ENCODE data around the gene NAA11.

NAA11 gene

DNA sequence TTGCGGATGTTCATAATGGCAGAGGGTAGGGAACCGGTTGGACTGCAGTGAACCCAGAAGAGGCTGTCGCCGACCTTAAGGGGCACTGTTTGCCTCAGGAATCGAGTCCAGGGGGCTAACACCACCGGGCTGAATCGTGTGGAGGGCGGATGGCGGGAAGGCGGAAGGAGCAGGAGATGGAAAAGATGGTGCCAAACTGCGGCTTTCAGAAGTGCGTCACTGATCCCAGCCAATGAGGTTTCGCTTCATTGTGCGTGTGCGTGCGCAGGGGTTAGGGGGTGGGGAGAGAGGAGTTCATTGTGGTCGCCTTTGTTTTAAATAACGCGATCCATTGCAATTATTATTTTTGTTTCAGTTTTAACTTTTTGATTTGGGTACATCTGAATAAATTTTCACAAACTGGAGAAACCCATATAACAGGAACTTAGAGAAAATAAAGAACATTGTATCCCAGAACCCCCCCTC lies at the start of gene NAA11:
Gene NAA11, minus strand, starts transcription at position 198 of the 465 bp plus-strand sequence. Its CDS starts 184 bp downstream, at position 14.
- DNase-seq (ENCODE audit: low read depth): no peak

DNA sequence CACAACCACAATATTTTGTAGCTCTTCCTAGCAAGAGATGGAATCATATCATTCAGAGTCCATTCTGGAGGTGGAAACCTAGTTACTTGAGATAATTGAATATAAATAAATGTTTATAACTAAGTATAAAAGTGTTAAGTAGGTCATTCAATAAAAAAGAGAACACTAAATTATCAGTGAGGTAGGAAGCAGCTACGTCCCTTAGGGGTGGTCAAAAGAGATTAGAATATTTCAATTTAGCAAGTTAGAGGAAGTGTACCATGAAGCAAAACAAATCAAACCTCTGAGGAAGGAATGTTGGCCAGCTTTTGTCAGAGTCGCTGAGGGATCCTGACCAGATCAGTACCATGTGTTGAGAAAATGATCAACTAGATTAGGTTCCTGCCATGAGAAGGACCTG lies 44.2 kb upstream of the NAA11 start:
- DNase-seq (ENCODE audit: low read depth): no peak

DNA sequence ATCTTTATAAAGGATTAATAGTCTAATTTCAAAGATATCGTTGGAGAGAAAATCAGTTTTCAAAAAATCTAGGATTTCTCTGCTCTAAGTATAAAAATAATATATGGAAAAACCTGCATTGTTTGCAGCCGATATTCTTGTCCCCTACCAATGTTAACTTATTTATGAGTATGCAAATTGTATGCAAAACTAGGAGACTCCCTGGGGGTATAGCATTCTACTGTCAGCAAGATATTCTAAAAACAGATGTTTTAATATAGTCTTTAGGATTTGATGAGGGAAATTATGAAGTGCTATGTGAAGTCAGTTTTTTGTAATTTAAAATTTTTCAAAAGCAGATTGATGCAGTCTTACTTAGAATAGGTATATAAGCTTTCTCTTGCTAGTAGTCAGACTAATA lies 41.2 kb upstream of the NAA11 start:
- DNase-seq (ENCODE audit: low read depth): no peak

DNA sequence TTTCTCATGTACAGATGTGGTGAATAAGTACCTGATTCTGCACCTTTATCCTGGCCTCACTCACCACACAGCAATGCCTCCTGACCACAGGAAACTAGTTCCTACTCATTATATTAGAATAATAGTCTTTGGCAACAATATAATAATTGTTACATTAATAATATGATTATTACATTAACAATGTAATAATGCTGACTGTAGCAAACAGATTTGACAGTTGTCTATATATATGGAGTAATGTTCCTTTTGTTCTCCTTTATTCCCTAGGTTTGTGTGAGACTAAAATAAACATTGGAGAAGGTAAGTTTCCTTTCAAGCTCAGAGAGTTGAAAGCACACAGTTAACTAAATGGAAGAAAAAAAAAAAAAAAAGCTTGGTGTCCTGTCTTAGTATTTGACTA lies 40.6 kb upstream of the NAA11 start:
- no peak for DNase-seq (ENCODE audit: low read depth)

DNA sequence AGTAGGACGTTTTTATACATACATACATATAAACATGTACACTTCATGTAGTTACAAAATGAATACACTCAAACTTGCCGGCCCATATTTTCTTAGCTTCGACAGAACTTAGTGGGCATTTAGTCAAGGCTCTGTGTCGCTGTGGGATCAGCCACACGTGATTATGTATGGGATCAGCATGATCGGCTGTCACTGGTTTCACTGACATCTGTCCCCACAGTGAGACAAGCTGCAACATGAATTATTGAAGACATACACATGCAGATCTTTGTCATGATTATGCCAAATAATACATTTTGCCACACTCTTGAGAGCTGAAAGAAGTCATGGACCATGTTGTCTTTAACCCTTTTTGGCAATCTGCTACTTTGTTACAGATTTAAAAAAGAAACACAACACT lies 38.2 kb upstream of the NAA11 start:
- no peak for DNase-seq (ENCODE audit: low read depth)

DNA sequence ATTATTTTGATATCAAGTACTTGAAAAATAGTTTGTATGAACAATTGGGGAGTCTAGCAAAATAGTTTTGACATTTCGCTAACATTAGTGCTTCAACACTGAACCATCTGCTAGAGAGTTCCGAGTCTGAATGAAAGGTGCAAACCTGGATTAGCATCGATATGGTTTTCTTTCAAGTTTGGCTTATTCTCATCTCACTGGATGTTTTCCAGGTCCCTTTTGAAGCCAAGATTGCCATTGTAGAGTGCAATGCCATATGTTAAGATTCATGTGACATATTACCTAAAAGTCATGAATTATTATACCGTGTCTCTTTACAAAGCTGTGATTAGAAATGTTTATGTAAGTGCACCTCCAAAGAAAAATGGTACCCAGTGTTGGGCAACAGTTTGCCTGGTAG lies 36.8 kb upstream of the NAA11 start:
- DNase-seq (ENCODE audit: low read depth): no peak

DNA sequence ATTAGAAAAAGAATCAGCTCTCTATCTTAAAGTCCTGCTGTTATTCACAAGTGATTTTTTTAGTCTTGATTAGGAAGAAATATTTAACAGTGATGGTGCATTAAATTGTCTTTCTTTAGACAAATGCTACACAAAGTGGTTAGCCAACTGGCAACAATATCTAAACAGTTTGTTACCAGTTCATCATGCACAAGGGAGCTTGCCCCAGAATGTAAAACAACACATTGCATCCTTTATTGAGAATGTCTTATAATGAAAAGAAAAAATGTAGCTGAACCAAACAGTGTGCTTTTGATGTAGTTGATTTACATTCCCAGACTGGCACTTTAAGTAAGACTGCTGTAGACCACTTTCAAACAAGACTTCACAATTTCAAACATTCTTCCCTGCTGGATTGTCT lies 34.1 kb upstream of the NAA11 start:
- no peak for DNase-seq (ENCODE audit: low read depth)

DNA sequence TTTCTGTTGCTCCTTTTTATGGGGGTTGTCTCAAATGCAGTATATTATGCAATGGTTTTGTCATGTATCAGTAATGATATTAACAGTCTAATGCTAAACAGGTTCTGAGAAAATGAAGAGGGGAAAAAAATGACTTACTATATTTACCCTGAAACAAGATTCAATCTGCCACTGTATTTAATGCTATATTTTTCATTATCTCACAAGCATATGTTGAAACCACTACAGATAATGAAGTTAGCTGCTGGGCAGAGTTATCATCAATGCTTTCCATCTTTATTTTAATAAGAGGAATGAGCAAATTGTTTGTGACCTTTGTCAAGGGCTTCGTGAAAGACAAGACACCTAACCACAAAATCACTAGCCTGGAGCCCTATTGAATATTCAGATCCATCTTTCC lies 32.6 kb upstream of the NAA11 start:
- no peak for DNase-seq (ENCODE audit: low read depth)

DNA sequence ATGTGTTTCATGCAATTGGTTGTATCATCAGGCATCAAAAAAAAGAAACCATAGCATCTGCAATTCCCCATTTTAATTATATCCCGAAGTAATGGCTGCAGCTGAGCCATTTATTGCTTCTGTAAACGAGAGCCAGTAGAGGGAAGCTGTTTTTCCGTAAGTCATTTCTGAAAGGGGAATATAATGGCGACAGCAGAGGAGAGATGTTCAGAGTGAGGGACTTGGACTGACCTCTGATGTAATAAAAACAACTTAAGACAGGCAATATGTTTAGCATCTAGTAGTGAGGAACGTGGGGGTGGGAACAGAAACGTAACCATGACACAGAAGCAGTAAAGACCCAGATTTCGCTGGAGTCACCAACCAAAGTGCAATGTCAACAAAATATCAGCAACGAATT lies 31.5 kb upstream of the NAA11 start:
- no peak for DNase-seq (ENCODE audit: low read depth)

DNA sequence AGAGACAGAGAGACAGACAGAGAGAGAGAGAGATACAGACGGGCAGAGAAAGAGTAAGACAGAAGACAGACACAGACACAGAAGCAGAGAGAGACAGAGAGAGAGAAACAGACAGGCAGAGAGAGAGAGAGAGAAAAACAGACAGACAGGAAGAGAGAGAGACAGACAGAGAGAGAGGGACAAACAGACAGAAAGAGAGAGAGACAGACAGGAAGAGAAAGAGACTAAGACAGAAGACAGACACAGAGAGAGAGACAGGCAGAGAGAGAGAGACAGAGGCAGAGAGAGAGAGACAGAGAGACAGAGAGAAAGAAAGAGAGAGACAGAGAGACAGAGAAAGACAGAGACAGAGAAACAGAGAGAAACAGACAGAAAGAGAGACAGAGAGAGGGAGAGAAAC lies 27.2 kb upstream of the NAA11 start:
- no peak for DNase-seq (ENCODE audit: low read depth)

DNA sequence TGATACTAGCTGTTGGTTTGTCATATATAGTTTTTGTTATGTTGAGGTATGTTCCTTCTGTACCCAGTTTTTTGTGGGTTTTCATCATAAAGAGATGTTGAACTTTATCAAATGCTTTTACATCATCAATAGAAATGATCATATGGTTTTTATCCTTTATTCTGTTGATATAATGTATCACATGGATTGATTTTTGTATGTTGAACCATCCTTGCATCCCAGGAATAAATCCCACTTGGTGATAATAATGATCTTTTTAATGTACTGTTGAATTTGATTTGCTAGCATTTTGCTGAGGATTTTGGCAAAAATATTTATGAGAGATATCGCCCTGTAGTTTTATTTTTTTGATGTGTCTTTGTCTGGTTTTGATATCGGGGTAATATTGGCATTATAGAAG lies 22.5 kb upstream of the NAA11 start:
- DNase-seq (ENCODE audit: low read depth): no peak

DNA sequence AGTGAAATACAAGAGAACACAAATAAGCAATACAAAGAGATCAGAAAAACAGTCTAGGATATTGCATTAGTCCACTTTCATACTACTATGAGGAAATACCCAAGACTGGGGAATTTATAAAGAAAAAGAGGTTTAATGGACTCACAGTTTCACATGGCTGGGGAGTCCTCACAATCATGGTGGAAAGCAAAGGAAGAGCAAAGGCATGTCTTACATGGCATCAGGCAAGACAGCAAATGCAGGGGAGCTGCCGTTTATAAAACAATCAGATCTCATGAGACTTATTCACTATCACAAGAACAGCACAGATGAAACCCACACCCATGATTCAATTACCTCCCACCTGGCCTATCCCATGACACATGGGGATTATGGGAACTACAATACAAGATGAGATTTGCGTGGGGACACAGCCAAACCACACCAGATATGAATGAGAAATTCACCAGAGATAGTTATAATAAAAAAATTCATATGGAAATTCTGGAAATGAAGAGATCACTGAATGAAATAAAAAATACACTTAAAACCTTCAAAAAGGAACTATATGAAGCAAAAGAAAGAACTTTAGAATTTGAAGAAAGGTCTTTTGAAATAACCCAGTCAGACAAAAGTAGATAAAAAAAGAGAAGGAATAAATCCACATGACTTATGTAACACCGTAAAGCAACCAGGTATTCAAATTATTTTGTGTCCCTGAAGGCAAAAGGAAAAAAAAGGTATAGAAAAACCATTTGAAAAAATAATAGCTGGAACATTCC lies 16.2 kb upstream of the NAA11 start:
- no peak for DNase-seq (ENCODE audit: low read depth)

DNA sequence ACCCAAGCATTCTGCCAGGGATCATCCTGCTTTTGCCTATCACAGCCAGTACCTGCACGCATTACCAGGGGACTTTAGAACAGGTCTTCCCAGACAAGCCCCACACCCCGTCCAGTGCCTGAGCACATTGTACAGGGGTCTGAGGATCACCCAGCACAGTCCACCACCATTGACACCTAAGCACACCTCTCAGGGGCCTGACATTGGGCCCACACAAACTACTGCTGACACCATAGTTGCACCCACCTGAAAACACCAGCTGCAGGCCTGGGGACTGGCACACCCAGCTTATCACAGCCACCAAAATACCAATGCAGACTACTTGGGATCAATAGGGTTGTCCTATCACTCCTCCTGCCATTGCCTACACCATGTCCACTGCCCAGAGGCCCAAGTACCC lies 14.7 kb upstream of the NAA11 start:
- DNase-seq (ENCODE audit: low read depth): no peak

DNA sequence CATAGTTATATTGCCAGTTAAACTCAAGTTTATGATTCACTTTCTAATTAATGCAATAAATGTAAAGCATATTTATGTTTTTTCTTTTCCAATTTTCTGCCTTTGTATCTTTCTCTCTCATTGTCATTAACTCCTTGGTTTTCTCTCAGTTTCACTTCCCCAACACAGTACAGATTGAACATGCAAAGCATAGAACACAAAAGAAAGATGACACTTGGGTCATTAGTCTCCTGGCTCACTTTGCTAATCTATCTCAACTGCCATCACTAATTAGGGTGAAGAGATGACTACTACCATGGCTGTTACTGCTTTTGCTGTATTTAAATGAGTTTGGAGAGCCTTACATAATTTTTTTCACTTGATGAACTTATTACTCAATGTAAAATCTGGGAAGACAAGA lies 12.3 kb upstream of the NAA11 start:
- DNase-seq (ENCODE audit: low read depth): no peak

DNA sequence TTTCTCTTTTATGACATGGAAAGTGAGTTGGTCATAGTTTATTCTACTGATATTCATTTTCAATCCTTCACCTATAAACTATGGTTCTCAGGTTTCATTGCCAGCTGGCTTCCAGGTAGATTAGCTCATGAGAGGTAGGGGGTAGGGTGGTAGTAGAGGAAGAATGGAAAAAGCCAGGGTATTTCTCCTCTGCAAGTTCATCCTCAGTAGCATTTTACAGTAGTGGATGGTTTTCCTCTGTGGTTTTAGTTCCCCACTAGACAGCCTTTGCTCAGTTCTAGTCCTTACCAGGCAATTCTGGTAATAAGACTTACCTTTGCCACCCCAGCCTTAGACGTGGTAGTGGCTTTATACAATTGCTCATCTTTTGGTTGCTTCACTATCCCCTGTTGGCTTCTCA lies 8.9 kb upstream of the NAA11 start:
- no peak for DNase-seq (ENCODE audit: low read depth)

DNA sequence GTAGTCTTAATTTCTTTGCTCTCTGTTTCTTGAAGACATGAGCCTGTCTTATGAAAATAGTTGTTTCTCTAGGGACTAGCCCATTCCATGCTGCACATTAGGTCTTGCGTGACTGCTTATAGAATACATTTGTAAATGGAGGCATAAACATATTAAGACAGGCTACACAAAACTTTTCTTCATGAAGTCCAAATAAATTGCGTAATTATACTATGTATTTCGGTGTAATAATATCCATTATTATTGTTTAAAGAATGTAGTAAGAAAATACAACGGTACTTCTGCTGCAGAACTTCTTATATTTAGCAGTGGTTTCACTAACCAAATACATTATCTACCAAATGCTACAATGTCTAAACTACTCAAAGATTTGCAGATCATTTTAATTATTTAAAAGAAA lies 8.5 kb upstream of the NAA11 start:
- no peak for DNase-seq (ENCODE audit: low read depth)

DNA sequence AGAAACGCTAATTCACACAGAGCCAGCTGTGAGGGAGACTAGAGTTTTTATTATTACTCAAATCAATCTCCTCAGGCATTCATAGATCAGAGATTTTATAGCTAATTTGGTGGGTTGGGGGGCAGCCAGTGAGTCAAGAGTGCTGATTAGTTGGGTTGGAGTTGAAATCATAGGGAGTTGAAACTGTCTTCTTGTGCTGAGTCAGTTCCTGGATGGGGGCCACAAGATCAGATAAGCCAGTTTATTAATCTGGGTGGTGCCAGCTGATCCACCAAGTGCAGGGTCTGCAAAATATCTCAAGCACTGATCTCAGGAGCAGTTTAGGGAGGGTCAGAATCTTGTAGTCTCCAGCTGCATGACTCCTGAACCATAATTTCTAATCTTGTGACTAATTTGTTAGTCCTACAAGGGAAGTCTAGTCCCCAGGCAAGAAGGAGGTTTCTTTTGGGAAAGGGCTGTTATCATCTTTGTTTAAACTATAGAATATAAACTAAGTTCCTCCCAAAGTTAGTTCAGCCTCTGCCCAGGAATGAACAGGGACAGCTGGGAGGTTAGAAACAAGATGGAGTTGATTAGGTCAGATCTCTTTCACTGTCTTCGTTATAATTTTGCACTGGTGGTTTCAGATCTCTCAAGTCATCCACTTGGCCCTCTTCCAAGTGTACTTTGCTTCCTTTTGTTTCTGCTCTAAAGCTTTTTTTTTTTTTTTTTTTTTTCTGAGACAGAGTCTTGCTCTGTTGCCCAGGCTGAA lies 5.4 kb upstream of the NAA11 start:
- no peak for DNase-seq (ENCODE audit: low read depth)

DNA sequence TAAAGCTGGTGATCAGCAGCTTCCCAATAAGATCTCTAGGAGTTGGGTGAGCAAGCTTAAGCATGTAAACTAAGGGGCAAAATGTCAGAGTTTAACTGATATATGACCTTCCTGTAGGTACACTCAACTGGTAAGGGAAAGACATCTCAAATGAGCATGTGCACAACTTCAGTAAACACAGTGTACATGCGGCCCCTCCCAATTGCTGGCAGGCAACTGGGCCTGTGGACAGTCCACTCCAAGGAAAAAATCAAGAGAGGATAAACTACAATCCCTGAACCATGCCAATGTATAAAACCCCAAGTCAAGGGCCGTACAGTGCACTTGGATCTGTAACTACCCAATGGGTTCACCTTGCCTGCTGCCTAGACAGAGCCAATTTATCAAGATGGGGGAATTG lies 4.9 kb upstream of the NAA11 start:
- no peak for DNase-seq (ENCODE audit: low read depth)

DNA sequence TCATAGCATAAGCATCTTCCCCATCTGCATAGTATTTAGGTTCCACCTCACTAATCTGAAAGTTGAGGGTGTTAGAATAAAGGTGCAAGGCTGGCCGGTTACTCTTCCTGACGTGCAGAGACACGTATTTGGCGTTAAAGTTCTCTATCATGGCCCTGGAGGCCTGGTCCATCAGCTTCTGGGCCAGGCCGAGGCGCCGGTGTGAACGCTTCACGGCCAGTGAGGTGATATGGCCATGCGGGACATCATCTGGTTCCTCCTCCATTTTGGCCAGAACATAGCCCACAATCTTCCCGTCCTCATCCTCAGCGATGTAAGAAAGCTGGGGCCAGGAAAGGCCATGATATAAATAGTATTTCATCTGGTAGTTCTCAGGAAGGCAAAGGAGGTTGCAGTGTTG lies 425 bp downstream of the NAA11 start:
- no peak for DNase-seq (ENCODE audit: low read depth)

DNA sequence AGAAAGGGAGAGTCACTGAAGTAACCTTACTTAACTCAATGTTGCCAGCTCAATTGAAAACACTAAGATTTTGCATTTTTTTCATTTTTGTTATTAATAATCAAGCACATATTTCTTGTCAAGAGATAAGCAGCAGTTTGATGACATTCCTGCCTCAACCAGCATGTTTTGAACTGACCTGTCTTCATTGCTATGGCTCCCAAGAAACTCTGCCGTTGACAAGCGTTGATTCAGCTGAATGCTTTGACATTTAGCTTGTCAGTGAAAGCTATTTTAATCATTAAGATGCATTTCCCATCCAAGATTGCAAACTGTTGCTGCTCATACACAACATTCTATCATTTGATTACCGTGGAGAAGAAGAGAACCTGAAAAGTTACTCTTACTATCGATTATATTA lies 5.9 kb downstream of the NAA11 start:
- no peak for DNase-seq (ENCODE audit: low read depth)

DNA sequence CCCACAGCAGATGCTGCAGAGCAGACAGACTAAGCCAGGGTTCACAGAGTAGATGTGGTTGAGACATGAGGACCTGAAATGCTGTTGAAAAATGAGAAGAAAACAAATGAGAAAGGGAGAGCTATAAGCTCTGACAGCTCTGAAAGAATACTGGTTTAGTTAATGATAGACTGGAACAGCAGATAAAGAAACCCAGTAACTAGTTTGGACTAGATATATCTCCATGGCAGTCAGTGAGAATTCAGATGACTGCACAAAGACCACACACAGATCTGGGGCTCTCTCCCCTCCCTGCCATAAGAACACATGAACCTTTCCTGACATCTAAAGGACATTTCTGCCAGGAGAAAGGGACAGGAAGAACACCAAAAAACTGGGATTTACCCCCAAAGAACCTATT lies 8.2 kb downstream of the NAA11 start:
- DNase-seq (ENCODE audit: low read depth): no peak

DNA sequence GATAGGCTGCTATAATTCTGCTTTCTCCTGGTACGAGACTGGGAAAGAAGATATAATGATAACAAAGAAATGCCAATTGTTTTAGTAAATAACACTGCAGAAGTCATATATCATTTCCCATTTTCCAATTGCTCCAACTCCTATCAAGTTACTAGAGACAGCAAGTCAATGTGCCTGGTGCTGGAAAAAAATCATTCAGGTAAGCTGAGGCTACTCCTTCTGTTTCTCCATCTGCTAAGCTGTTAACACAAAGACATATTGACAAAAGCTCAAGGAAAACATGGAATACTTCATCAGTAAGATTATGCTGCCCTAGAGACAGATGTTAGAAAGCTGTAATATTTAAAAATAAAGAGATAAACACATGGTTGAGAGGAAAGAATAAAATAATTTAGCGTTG lies 10.0 kb downstream of the NAA11 start:
- DNase-seq (ENCODE audit: low read depth): no peak

DNA sequence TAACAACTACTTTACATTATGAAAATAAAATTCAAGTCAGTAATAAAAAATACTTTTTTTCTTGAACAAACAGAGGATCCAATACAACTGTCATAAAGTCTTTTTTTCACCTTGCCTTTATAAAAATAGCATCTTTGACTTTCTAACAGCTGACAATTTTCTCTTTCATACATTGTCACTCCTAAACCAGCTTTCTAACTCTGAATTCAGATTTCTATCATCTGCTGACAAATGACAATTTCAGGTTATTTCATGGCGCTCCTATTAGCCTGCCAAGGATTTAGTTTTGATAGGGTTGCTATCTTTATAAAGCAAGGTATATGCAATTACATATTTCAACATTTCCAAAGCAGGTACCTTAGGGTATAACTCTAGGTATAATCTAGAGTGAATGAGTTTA lies 14.6 kb downstream of the NAA11 start:
- no peak for DNase-seq (ENCODE audit: low read depth)

DNA sequence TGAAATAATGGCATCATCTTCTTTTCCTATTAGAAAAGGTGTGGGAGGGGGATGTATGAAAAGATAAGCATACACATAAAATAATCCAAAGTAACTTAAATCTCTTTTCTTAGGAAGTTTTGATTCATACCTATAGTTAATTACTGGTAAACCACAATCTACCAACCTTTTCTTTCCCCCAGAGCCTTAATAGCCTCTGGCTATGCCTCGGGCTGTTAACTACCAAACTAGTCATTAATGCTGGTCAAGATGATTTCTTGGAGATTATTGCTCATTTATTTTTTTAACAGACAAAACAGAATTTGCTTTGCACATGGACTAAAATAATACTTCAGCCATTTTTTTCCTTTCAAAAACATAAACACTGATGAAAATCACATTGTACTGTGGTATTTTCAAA lies 16.9 kb downstream of the NAA11 start:
- no peak for DNase-seq (ENCODE audit: low read depth)
